ENCODE results near the gene MRC1.

MRC1 gene

GRCh38 chr10:17792991-17793390 is 16.2 kb upstream of the MRC1 start:
- ChIA-PET CTCF (interaction anchor here (1.2 kb wide), 1 partner anchor 17 kb away, joined by 4 read pairs; no protein-coding TSS in a partner anchor), POLR2A (interaction anchor here (0.6 kb wide), 1 partner anchor 21 kb away, joined by 4 read pairs; no protein-coding TSS in a partner anchor)
- TF ChIP-seq CTCF (IDR thresholded peaks at IDR 0.05; ENCODE audit: control extremely low read depth, extremely low read depth, low read depth, missing control alignments), result no peak
- DNase-seq (ENCODE audit: extremely low spot score), result no peak

- DNase-seq (ENCODE audit: extremely low spot score), result no peak
- TF ChIP-seq CTCF (IDR thresholded peaks at IDR 0.05; ENCODE audit: control extremely low read depth, extremely low read depth, low read depth, missing control alignments), result no peak
- CTCF ChIA-PET, result interaction anchor here (0.9 to 2.1 kb wide), 3 partner anchors 9 to 28 kb away, joined by 3 to 7 read pairs (median 3); no protein-coding TSS in a partner anchor
- POLR2A ChIA-PET, result no interaction called here
Observed at GRCh38 chr10:17793823-17794644, 15.1 kb upstream of the MRC1 start.

- POLR2A ChIA-PET, result no interaction called here
- no peak for DNase-seq (ENCODE audit: extremely low spot score)
- CTCF ChIA-PET, result interaction anchor here (1.4 to 2.1 kb wide), 2 partner anchors 10 to 27 kb away, joined by 3 to 7 read pairs; no protein-coding TSS in a partner anchor
- no peak for TF ChIP-seq CTCF (IDR thresholded peaks at IDR 0.05; ENCODE audit: control extremely low read depth, extremely low read depth, low read depth, missing control alignments)
Observed at GRCh38 chr10:17795083-17795482, 14.1 kb upstream of the MRC1 start.

- POLR2A ChIA-PET, result no interaction called here
- TF ChIP-seq CTCF (IDR thresholded peaks at IDR 0.05; ENCODE audit: control extremely low read depth, extremely low read depth, low read depth, missing control alignments), result no peak
- CTCF ChIA-PET, result interaction anchor here (1.4 to 2.1 kb wide), 2 partner anchors 11 to 26 kb away, joined by 3 to 7 read pairs; no protein-coding TSS in a partner anchor
- no peak for DNase-seq (ENCODE audit: extremely low spot score)
Observed at GRCh38 chr10:17795813-17796594, 13.1 kb upstream of the MRC1 start.

GRCh38 chr10:17801507-17801906 is 7.6 kb upstream of the MRC1 start:
- ChIA-PET POLR2A (no interaction called here), CTCF (interaction anchor here (1.0 to 1.4 kb wide), 3 partner anchors 13 to 64 kb away, joined by 3 to 4 read pairs (median 3); no protein-coding TSS in a partner anchor)
- DNase-seq (ENCODE audit: extremely low spot score), result no peak
- TF ChIP-seq CTCF (IDR thresholded peaks at IDR 0.05; ENCODE audit: control extremely low read depth, extremely low read depth, low read depth, missing control alignments), result no peak

- ChIA-PET CTCF (no interaction called here), POLR2A (no interaction called here)
- no peak for TF ChIP-seq CTCF (IDR thresholded peaks at IDR 0.05; ENCODE audit: control extremely low read depth, extremely low read depth, low read depth, missing control alignments)
- no peak for DNase-seq (ENCODE audit: extremely low spot score)
Observed at GRCh38 chr10:17802350-17802749, 6.8 kb upstream of the MRC1 start.
